GM12801 (cell line): ENCODE measurements around the gene SIDT1.

Experiments
- TF ChIP-seq, protein P1 (sequence below): IDR thresholded peaks from one replicate; pipeline ENCODE4 v1.5.1; 2011; ENCODE audit warnings: control low read depth; ENCODE audit not compliant: insufficient read length; ENCODE audit errors: extremely low read depth

Gene SIDT1

DNA sequence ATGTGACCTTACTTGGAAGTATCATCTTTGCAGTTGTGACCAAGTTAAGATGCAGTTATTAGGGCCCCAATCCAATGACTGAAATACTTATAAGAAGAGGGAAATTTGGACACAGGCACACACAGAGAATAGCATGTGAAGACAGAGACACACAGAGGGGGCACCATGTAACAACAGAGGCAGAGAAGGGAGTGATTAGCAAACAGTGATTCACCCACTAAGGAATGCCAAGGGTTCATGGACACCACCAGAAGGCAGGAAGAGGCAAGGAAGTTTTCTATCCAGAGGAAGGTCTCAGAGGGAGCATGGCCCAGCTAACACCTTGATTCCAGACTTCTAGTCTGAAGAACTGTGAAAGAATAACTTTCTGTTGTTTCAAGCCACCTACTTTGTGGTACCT lies 25.0 kb downstream of the SIDT1 start:
- TF ChIP-seq, protein P1, sequence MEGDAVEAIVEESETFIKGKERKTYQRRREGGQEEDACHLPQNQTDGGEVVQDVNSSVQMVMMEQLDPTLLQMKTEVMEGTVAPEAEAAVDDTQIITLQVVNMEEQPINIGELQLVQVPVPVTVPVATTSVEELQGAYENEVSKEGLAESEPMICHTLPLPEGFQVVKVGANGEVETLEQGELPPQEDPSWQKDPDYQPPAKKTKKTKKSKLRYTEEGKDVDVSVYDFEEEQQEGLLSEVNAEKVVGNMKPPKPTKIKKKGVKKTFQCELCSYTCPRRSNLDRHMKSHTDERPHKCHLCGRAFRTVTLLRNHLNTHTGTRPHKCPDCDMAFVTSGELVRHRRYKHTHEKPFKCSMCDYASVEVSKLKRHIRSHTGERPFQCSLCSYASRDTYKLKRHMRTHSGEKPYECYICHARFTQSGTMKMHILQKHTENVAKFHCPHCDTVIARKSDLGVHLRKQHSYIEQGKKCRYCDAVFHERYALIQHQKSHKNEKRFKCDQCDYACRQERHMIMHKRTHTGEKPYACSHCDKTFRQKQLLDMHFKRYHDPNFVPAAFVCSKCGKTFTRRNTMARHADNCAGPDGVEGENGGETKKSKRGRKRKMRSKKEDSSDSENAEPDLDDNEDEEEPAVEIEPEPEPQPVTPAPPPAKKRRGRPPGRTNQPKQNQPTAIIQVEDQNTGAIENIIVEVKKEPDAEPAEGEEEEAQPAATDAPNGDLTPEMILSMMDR = no peak

DNA sequence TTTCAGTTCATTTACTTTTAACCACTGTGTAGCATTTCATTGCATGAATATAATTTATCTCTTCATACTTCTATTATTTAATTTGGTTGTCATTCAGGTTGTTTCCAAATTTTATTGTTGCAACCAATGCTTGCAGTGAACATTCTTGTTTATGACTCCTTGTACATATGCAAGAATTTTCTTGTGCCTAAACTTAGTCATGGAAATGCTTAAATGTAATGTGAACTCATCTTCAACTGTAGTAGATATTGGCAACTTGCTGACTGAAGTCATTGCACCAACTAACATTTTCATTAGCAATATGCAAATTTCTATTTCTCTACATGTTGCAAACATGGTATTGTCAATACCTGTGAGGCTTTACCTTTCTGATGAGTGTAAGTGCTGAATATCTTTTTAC lies 26.7 kb downstream of the SIDT1 start:
- TF ChIP-seq, protein P1 = no peak

DNA sequence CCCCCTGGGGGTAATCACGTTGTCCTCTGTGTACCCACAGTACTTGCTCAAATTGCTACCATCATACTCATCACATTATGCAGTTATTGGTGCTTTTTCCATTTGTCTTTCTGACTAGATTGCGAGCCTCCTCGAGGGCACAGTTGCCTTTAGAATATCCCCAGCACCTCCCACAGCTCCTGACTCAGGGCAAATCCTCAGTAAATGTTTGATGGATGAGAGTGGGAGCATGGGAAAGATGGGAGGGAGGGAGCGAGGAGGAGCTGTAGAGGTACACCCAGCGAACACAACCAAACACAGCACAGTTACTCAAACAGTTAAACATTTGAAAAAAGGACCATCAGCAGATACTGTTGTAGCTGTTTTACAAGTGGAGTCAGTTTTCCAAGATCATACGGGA lies 27.9 kb downstream of the SIDT1 start:
- TF ChIP-seq, protein P1 = no peak

DNA sequence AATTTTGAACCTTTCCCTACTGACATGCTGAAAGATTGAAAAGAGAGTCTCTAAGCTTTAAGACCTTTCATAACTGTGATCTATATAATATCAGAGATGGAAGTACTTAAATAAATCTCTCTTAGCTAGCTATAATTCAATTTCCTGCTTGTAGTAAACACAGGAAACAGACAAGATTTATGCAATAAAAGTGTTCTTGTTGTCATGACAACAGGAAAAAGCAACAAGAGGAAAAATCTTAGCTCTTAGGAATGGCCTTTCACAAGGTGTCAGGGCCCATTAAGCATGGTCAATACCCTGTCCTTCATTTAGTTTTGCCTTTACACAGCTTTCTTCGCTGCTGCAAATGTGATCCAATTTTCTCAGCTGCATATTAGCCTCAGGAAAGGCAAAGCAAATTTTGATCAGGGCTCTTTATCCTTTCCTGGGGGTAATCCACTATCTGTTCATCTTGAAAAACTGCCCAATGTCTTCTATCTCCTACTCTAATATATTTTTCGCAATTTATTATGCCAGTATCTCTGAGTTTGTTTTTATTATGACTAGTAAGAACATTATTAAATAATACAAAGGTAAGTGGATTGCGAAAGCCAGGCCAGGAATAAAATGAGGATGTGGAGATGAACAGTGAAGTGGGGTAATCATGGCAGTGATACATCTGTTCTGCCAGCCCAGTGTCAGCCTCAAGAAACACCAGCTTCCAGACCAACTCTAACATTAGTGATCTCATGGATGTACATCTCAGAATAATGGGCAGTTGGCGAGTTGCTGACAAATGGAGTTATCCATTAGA lies 28.7 kb downstream of the SIDT1 start:
- TF ChIP-seq, protein P1 = no peak

DNA sequence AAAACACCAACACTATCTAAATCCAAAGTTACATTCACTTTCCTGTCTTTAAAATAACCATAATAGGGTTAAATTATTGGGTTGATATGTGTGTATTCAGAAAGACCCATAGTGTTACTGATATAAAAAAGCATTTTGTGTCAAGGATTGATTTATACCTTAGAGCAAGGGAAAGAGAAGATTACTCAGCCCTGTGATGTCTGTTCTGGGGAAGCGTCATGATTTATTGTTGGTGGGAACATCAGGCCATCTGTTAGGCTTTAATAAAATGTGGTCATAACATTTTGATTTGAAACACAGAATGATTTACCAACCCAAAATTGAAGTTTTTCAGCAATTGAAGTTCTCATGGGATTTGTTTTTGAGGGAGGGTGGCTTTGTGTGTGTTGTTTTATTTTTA lies 33.2 kb downstream of the SIDT1 start:
- TF ChIP-seq, protein P1 = no peak

DNA sequence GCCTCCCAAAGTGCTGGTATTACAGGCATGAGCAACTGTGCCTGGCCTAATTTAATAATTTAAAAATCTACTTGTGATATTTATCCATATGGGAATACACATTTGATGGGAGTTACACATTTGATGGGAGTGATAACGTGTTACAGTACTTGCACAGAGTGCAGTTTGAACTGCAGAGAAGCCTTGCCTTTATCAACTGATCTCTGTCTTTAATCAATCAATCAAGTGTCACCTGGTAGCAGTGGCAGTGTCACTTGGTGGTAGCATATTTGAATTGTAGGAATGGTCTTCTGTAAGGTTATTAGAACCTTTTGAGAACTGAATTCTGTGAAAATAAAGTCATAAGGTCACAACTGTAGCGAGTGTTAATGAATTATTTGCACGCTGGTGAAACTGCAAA lies 37.8 kb downstream of the SIDT1 start:
- TF ChIP-seq, protein P1 = no peak

DNA sequence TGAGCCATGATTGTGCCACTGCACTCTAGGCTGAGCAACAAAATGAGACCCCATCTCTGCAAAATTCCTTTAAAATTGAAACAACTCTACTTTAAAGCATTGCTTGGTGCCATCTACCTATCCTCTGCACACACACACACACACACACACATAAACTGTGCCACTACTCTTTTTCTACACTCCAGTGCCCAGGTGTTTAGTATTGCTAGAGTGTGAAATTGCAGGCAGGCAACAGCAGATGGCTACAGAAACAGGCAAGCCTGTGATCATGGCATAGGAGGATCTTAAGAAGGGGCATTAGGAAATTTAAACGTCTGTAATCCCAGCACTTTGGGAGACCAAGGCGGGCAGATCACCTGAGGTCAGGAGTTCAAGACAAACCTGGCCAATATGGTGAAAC lies 39.0 kb downstream of the SIDT1 start:
- TF ChIP-seq, protein P1 = no peak
